Upper lobe of left lung (tissue), 6 donors: Measurements from ENCODE around the gene ECT2. TPM values are rescaled to one million over a fixed set of nuclear protein-coding genes. Genes with fewer than 3 reads are reported as not detected.

Experiments used
- ATAC-seq, 2 donors: fragments of 200-7000 bp; cut with Tn5 transposase; one replicate each; pipeline ENCODE4 v1.9.1; 2022; ENCODE audit warnings: mild to moderate bottlenecking in 2 of 2, moderate library complexity in 2 of 2; ENCODE audit not compliant: low FRiP score in 2 of 2
- DNase-seq, 2 donors: peaks; one replicate each; pipeline ENCODE4 v3.0.0-alpha.2; 2019 to 2020
- H3K27ac ChIP-seq, 4 donors: fragments of 200-600 bp; sonication (generic); one replicate each; pipeline ENCODE4 v1.5.1; 2016 to 2019
- H3K27me3 ChIP-seq, 4 donors: fragments of 200-600 bp; sonication (generic); one replicate each; pipeline ENCODE4 v1.5.1; 2017 to 2019
- H3K36me3 ChIP-seq, 4 donors: fragments of 200-600 bp; sonication (generic); one replicate each; pipeline ENCODE4 v1.5.1; 2016 to 2019
- H3K4me1 ChIP-seq, 4 donors: fragments of 200-600 bp; sonication (generic); one replicate each; pipeline ENCODE4 v1.5.1; 2018 to 2019
- H3K4me3 ChIP-seq, 4 donors: fragments of 200-600 bp; sonication (generic); one replicate each; pipeline ENCODE4 v1.5.1; 2017 to 2019; ENCODE audit warnings: mild to moderate bottlenecking in 2 of 4, moderate library complexity in 1 of 4
- H3K9me3 ChIP-seq, 4 donors: fragments of 200-600 bp; sonication (generic); one replicate each; pipeline ENCODE4 v1.5.1; 2018 to 2019
- CTCF ChIP-seq, 6 experiments: fragments of 450-650 bp in 4 of 6; fragments of 200-600 bp in 2 of 6; sonication (generic) in 2 of 6; IDR thresholded peaks; one replicate each; pipeline ENCODE4 v1.5.1; 2016 to 2019; ENCODE audit warnings: antibody characterized with exemption in 6 of 6
- EP300 ChIP-seq, 4 donors: sonication (generic); formaldehyde crosslinking; IDR thresholded peaks; one replicate each; pipeline ENCODE4 v1.5.1; 2017; ENCODE audit warnings: antibody characterized with exemption in 4 of 4, control low read depth in 2 of 4
- POLR2A ChIP-seq, 4 donors: fragments of 450-650 bp; IDR thresholded peaks; one replicate each; pipeline ENCODE4 v1.5.1; 2016 to 2017; ENCODE audit warnings: antibody characterized with exemption in 4 of 4, mild to moderate bottlenecking in 2 of 4
- POLR2AphosphoS5 ChIP-seq, 2 donors: sonication (generic); formaldehyde crosslinking; IDR thresholded peaks; one replicate each; pipeline ENCODE4 v1.5.1; 2017; ENCODE audit warnings: antibody characterized with exemption in 2 of 2
- WGBS, 2 donors: methylation state at CpG; one replicate each; pipeline ENCODE4 v1.1.5; 2017 to 2018; 5-methylcytosine and 5-hydroxymethylcytosine counted together
- total RNA-seq, 6 donors: library from RNA; depleted of rRNA in 4 of 6; stranded (reverse); fragments of >200 nt in 4 of 6; gene quantifications; one replicate each; pipeline versions ENCODE4 v1.1.0 to v1.2.1, GENCODE V29; 2016 to 2021
- donor health status: DM: no; HTN: no; CAD: no; lungs with moderate emphysema.
- donor health status: DM: no; HTN: yes; CAD: no; lungs with severe emphysema.

Gene ECT2
- total RNA-seq, 6 donors from 2014 or later: 7.1 to 18.7 (median 13.7) TPM

DNA sequence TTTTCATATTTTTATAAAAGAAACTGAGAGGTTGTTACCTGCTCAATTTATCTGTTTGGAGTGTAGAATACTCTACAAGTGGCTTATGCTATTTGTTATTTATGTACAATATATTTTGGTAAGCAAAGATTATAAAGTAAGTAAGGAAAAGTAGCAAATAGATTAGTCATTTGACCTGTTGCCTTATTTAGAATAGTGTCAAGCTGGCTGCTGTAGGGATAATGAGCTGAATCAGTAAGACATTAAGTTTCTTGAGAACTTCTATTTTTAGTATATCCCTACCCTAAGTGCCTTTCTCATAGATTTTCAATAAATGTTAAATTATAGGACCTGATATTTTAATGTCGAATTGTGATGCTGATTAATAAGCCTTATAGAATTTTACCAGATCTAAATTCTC, 37.2 kb downstream of the ECT2 start:
- no peak for TF ChIP-seq CTCF (IDR thresholded peaks at IDR 0.05)
- TF ChIP-seq EP300 (IDR thresholded peaks at IDR 0.05): no peak
- TF ChIP-seq POLR2A (IDR thresholded peaks at IDR 0.05): no peak
- no peak for TF ChIP-seq POLR2AphosphoS5 (IDR thresholded peaks at IDR 0.05)
- Histone ChIP-seq H3K4me1 (no peaks in the 10 kb centered on the region), H3K27ac (no peak overlapping the region), H3K4me3 (no peak overlapping the region), H3K27me3 (no peaks in the 10 kb centered on the region), H3K36me3 (peaks cover 7 to 33% (median 10%) of the 10 kb centered on the region in 4 donors), H3K9me3 (no peaks in the 10 kb centered on the region)
- ATAC-seq (no peak), DNase-seq (no peak)
- WGBS, 2 donors: 94 to 98% methylated on average over 1 of the region's 1 CpG

DNA sequence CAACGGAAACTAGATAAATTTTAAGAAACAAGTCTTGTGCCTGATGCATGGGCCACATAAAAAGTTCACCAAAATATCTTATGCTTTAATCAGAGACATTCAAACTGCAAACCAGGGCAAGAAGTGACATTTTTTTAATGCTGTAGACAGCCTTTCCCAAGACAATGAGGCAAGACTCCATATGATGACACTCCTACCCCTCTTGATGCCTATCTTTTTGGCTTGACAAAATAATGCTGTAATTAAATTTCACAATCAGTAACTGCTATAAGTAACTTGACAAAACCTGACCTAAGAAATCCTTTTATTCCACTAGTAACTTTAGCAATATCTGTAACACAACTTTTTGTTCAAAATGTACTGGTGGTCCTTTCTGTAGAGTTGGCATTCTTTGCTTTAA, 48.7 kb downstream of the ECT2 start:
- DNase-seq (no peak), ATAC-seq (no peak)
- H3K9me3 ChIP-seq: no peaks in the 10 kb centered on the region
- H3K4me3 ChIP-seq: no peak overlapping the region
- WGBS, 2 donors: 79 to 94% methylated on average over 1 of the region's 1 CpG
- no peak for TF ChIP-seq EP300 (IDR thresholded peaks at IDR 0.05)
- no peak for TF ChIP-seq CTCF (IDR thresholded peaks at IDR 0.05)
- no peak for TF ChIP-seq POLR2AphosphoS5 (IDR thresholded peaks at IDR 0.05)
- TF ChIP-seq POLR2A (IDR thresholded peaks at IDR 0.05): no peak
- H3K4me1 ChIP-seq: no peaks in the 10 kb centered on the region
- no peaks in the 10 kb centered on the region for H3K36me3 ChIP-seq
- no peaks in the 10 kb centered on the region for H3K27me3 ChIP-seq
- H3K27ac ChIP-seq: no peak overlapping the region

DNA sequence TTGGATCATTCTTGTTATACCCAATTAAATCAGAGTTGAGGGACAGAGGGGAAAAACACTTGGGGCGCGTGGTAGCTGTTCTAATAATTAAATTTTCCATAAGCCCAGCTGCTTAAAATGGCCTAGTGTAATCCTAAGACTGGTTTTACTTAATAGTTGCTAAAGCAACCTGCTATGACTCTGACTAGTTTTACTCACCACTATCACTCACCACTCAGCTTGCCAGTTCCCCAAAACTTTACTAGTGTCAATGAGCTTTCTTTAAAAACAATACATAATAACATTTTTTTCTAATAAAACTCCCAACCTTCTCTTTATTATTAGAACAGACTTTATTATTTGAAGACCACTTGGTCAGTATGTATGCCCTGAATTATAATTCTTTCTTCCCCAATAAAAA, 49.6 kb downstream of the ECT2 start:
- no peak for ATAC-seq
- Histone ChIP-seq H3K9me3 (no peaks in the 10 kb centered on the region), H3K4me3 (no peak overlapping the region), H3K4me1 (no peaks in the 10 kb centered on the region), H3K36me3 (no peaks in the 10 kb centered on the region), H3K27ac (no peak overlapping the region), H3K27me3 (no peaks in the 10 kb centered on the region)
- DNase-seq: no peak
- 94 to 100% methylated on average over 2 of the region's 2 CpGs for WGBS, 2 donors
- no peak for TF ChIP-seq POLR2A (IDR thresholded peaks at IDR 0.05)
- no peak for TF ChIP-seq POLR2AphosphoS5 (IDR thresholded peaks at IDR 0.05)
- TF ChIP-seq CTCF (IDR thresholded peaks at IDR 0.05): no peak
- no peak for TF ChIP-seq EP300 (IDR thresholded peaks at IDR 0.05)

- Histone ChIP-seq H3K27ac (no peak overlapping the region), H3K4me3 (no peak overlapping the region), H3K4me1 (no peaks in the 10 kb centered on the region), H3K9me3 (no peaks in the 10 kb centered on the region), H3K36me3 (peaks cover 0 to 26% (median 3%) of the 10 kb centered on the region in 4 donors), H3K27me3 (no peaks in the 10 kb centered on the region)
- no peak for ATAC-seq
- TF ChIP-seq POLR2AphosphoS5 (IDR thresholded peaks at IDR 0.05) (no peak), CTCF (IDR thresholded peaks at IDR 0.05) (no peak), EP300 (IDR thresholded peaks at IDR 0.05) (no peak), POLR2A (IDR thresholded peaks at IDR 0.05) (no peak)
- DNase-seq: no peak
- 91 to 92% methylated on average over 3 of the region's 3 CpGs for WGBS, 2 donors
Observed at GRCh38 chr3:172803489-172803888, 53.0 kb downstream of the ECT2 start.

DNA sequence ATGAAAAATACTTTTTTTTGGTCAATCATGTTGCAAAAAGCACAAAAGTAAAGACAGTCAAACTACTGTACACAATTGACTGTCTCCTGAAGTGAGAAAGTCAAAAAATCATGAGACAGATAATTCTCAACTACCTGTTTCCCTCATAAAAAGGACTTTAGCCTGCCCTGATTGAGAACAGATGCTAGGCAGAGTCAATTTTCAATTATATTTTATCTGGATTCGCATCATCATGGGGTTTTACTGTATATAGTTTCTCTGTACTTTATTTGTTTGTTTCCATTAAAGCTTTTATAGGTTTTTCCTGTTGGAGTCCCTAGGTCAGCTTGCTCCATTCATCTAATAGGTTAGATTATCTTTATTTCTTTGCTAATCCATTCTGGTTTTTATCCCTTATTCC, 53.8 kb downstream of the ECT2 start:
- 100% methylated on average over 1 of the region's 1 CpG for WGBS, 2 donors

More for the DNA sequence above, 53.8 kb downstream of the ECT2 start:
- peaks cover 0 to 29% (median 3%) of the 10 kb centered on the region in 4 donors for H3K36me3 ChIP-seq
- H3K9me3 ChIP-seq: no peaks in the 10 kb centered on the region
- H3K4me1 ChIP-seq: no peaks in the 10 kb centered on the region
- no peaks in the 10 kb centered on the region for H3K27me3 ChIP-seq
- H3K27ac ChIP-seq: no peak overlapping the region
- H3K4me3 ChIP-seq: no peak overlapping the region
- ATAC-seq (no peak), DNase-seq (no peak)
- no peak for TF ChIP-seq EP300 (IDR thresholded peaks at IDR 0.05)
- TF ChIP-seq POLR2AphosphoS5 (IDR thresholded peaks at IDR 0.05): no peak
- no peak for TF ChIP-seq CTCF (IDR thresholded peaks at IDR 0.05)
- TF ChIP-seq POLR2A (IDR thresholded peaks at IDR 0.05): no peak
